NCI-H2081 (cell line): ENCODE measurements around the gene AK8.

ENCODE experiments used
- DNase-seq, 2 experiments: peaks; one replicate each; lab custom pipeline; 2025; lab: John Stamatoyannopoulos, UW

The AK8 gene, protein sequence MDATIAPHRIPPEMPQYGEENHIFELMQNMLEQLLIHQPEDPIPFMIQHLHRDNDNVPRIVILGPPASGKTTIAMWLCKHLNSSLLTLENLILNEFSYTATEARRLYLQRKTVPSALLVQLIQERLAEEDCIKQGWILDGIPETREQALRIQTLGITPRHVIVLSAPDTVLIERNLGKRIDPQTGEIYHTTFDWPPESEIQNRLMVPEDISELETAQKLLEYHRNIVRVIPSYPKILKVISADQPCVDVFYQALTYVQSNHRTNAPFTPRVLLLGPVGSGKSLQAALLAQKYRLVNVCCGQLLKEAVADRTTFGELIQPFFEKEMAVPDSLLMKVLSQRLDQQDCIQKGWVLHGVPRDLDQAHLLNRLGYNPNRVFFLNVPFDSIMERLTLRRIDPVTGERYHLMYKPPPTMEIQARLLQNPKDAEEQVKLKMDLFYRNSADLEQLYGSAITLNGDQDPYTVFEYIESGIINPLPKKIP

DNA sequence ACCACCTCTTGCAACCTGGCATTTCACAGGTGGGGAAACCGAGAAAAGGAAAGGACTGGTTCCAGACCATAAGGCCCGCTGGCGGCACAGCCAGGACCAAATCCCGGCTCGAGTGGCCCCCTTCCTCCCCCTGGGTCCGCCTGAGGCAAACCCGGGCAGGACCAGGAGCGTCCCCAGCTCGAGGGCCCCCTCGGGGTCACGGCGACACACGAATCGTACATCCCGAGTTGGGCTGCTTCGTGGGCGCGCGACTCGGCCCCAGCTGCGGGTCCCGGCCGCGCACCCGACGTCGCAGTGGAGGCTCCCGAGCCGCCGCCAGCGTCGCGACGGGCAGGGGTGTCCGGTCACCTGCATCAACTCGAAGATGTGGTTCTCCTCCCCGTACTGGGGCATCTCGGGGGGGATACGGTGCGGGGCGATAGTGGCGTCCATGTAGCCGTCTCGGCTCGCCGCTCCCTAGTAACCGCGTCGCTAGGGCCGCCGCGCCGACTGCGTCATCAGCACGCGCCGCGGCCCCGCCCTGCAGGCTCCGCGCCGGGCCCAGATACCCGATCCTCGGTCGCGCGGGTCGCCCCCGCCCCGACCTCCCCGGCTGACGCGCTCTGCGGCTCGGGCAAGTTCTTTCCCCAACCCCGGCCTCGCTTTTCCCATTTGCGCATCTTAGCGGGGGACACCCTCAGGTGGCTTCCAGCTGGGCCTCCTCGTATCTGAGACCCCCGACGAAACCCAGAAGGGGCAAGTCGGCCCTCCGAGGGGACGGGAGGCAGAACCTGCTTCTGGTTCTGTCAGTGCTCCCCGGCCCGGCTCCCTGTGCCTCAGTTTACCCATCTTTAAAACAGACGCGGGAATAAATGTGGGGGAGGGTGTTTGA lies at the start of gene AK8:
Gene AK8, minus strand, starts transcription at position 461 of the 871 bp plus-strand sequence. Its CDS starts 29 bp downstream, at position 432.
- peak; percentile 42 to 74 for DNase-seq

DNA sequence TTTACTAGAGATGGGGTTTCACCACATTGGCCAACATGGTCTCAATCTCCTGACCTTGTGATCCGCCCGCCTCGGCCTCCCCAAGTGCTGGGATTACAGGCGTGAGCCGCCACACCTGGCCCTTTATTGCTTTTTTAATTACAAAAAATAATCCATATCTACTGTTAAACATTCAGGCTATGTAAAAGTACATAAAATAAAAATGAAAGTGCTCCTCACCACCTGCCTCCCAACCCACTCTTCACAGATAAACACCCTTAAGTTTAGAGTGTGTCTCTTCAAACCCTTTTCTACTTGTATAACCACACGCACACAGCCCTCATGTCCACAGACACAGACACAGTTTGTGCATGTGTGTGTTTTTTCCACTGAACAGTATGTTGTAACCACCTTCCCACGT lies 49.6 kb upstream of the AK8 start:
- no peak for DNase-seq

DNA sequence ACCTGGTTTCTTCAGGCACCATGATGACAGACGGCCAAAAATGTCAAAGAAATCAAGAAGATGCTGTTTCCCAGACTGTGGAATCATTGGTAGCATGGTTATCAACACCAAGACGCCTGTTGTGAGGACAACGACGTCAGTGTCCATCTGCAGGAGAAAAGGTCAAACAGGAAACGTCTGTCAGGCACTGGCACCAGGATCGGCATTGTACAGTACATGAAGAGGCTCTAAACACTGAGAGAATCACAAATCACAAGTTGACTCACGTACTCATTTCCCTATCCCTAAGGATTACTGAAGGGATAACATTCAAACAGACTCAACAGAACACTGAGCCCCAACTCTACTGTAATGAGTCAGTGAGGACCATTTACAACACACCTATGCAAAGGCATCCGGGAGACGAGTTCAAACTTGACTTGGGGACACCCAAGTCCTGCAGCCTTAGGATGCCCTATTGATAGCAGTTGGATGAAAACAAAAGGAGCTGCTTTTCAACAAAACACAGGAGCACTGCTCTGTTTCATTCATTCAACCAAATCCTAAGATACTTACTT lies 45.3 kb upstream of the AK8 start:
- DNase-seq, result no peak

DNA sequence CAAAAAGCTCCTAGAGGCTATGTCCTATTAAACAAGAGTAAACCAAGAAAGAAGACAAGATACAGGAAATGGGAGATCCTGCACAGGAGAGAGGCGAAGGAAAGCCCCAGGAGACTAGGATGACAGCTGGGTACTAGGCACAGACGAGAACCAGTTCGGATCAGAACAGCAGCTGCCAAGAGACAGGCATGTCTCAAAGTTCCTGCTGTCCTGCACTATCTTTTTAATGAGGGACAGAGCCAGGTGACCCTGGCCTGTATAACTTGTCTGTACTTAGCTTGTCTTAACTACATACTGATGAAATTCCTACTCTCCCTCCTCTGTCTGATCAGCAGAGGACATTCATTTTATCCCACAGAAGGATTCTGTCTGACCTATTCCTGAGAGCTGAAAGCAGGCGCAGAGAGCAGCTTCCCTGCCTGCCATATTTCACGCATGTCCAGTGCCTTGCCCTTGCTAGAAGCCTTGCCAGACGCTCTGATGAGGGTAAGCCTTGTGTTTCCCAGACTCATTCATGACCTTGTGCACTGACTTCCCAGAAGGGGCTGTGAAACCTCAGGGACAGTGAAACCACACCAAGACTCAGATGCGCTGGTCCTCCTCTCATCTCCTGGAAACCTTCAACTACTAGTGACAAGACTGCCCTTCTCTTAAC lies 41.7 kb upstream of the AK8 start:
- no peak for DNase-seq

DNA sequence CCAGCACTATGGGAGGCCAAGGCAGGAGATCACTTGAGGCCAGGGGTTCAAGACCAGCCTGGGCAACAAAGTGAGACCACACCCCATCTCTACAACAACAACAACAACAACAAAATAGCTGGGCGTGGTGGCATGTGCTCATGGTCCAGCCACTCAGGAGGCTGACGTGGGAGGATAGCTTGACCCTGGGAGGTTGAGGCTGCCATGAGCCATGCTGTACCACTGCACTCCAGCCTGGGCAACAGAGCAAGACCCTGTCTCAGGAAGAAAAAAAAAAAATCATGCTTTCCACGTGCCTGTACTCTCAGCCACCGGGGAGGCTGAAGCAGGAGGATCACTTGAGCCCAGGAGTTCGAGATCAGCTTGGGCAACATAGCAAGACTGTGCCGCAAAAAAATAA lies 36.8 kb upstream of the AK8 start:
- DNase-seq, result no peak

DNA sequence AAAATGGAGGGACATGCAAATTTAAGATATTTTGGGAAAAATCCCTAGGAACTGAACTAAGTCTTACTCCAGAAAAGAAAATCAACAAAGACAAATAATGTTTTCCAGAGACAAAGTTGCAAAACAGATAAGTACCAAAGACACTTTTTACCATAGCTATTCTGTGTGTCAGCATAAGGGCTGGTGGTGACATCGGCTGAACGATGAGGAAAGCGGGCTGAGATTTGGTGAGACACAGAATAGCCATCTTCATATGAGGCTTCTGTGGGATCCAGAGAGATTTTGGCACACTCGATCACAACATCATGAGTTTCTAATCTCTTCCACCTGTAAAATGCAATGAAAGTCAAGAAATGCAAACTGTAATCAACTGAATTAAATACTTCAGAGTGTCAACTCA lies 34.0 kb upstream of the AK8 start:
- no peak for DNase-seq

DNA sequence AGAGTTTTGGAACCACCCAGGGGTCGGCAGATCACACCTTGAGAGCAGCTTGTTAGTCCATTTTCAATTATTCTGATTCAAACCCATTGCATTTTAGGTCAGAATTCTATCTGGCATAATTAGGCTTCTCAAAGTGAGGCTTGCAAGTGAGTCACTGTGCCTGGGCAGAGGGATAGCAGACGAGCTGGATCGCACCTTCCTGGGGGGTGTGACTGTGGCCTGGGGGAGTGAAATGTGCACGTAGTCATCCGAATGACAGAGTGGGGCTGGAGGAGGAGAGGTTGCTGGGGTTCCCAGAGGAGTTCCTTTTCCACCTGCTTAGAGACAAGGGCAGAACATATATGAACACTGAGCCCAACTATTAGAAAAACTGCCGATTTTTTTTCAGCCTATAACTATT lies 32.3 kb upstream of the AK8 start:
- DNase-seq, result no peak

DNA sequence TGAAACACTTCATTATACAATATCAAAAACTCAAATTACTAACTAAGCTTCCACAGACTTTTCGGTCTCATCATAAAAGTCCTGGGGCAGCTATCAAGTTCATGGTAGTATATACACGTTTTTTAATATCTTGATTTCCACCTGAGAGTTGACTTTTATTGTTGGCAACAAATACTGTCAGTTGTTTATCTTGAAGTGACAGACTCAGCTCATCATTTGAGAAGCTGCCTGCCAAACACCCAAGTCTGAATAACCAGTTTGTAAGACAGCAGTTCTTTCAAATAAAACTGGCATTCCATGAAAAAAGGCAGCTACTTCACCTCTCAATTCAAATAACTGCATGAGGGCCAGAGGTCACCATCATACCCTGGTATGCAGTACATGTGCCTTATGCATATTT lies 31.2 kb upstream of the AK8 start:
- no peak for DNase-seq

DNA sequence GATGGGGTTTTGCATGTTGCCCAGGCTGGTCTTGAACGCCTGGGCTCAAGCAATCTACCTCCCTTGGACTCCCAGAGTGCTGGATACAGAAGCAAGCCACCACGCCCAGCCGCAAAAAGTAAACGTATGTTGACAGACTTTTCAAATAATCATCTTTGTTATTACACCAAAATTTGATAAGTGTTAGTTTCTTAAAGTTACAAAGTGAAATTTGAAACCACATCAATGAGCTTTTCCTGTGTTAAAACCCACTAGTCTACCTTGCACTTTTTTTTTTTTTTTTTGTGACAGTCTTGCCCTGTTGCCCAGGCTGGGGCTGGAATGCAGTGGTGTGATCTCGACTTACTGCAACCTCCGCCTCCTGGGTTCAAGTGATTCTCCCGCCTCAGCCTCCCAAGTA lies 30.6 kb upstream of the AK8 start:
- no peak for DNase-seq

DNA sequence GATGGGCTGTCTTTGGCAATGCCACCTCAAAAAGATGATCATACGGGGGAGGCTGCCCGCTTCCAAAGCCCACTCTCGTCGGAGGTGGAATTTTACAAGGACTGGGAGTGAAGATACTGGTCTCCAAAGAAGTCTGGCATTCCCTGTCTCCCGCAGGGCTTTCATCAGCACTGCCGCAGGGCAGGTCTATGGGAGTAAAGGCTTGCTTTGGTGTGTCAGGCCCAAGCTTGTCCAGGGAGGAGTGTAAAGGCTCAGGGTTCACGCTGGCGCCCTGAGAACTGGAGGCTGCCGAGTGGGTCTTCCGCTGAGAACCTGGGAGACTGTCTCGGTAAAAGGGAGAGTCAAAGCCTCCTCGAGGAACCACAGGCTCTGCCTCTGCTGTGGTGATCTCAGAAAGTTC lies 27.6 kb upstream of the AK8 start:
- DNase-seq, result no peak

DNA sequence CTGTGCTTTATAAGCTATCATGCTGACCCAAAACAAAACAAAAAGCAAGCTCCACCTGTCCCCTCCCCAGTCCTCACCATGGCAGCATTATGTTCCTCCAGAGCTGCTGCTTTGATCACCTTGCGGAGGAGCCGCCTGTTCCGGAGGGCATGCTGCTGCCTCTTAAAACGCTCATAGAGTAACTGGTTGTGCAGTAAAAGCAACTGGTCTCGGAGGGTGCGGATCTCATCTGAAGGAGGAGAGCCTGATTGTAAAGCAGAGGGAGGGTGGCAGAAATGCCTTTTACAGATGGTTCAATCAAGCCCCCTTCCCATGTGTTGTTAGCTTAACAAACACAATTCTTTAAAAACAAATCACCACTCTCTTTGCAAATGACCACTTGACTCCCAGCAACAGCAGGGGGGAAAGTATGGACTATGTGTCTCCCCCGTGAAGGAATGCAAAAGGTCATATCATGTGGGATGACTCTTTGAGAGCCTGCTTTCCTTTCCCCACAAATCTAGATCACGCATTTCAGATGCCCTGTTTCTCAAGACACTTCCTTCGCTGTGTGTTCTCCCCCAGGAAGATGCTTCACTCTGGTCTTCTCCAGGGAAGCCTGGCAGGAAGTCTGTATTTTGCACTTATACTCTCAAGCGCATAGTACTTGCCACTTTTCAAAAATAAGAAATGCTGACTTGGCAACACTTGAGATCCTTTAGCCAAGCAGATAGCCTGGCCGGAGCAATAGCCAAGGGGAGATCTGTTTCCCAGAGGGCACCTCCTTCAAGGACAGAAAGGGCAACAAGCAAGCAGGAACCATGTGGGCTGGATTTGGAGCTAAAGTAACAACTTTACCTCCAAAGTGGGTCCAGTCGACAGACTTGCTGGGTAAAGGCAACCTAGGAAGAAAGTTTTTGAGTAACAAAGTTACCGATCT lies 25.7 kb upstream of the AK8 start:
- no peak for DNase-seq

DNA sequence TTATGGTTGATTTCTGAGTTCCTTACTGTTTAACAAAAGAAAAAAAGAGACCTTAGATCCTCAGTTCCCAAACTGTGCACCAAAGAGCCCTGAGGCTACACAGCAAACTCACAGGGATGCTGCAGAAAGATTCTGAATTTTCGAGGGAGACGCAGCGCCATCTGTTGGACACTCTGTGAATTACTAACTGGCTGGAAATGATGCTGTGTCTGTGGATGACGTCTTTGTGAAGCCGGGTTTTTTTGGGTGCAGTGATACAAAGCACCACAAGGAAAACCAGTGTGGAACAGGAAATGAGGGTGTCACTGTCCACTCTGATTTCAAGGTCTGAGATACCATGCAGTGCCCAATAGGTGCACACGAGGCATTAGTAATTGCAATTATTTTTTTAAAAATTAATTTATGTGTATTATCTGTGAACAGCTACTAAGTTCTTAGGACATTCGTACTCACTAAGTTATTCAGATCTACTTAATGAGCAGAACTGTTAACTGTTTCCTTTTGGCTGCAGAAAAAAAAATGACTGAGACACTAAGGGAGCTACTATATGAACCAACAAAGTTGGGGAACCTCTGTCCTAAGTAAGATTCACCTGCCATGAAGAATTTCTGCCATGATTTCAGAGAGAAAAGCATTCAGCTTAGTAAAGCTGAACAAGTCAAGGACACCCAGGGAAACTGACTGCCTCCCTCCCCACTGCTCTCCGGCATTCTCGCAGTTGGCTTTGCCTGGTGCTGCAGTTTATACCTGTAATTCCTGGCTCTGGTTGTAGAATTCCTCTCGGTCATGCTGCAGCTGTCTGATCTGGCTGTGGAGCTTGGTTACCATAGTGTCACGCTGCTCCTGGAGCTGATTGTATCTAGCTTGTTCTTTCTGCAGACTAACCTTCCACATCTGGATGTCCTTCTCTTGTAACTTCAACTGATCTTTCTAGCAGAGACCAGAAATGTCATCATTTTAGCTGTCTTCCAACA lies 24.1 kb upstream of the AK8 start:
- peak; percentile 67 to 69 for DNase-seq

DNA sequence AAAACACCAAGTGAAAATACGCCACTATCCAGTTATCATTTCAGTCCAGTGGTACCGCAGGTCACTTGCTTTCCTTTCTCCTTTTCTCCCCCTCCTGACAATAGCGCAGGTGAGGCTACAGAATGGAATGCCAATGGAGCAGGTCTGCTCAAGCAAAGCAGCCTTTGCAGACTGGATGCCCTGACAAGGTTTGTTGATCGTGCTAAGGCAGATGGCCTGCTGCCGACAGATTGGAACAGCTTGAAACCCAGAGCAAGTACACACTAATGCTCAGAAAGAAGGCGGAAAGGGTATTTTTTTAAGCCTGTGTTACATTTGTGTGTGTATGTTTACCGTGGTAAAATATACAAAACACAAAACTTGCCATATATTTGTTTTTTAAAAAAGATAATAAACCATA lies 20.0 kb upstream of the AK8 start:
- DNase-seq, result no peak

DNA sequence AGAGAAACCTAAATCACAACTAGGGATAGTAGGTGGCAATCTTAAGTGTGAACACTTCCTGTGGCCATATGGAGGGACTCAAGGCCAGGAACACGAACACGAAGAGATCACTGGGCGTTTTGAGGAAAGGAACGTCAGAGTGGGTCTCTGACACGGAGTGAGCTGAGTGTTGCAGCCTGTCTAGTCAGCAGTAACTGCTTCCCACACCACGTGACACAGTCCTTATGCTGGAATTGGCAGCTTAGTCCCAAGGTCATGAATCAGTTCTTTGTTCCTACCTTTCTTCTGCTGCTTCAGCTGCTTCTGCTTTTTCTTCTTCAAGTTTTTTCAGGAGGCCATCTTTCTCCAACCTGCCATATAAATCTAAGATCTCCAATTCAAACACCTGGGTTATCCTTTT lies 18.8 kb upstream of the AK8 start:
- DNase-seq, result no peak

DNA sequence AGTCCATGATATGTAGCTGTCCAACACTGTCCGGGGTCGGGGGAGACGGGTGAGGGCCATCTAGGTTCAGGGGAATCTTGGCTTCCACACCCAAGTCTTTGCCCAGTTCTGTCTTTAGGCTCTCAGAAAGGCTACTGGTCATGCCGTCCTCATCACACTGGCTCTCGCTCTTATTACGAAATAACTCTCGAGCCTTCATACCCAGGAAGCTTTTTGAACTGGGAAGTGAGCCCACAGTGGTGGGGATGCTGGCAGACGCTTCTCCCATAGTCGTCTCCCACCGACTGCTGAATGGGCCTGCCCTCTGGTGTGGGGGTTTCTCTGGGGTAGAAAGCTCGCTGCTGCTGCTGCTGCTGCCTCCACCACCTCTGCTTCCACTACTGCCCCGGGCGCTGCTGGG lies 18.2 kb upstream of the AK8 start:
- DNase-seq, result no peak

DNA sequence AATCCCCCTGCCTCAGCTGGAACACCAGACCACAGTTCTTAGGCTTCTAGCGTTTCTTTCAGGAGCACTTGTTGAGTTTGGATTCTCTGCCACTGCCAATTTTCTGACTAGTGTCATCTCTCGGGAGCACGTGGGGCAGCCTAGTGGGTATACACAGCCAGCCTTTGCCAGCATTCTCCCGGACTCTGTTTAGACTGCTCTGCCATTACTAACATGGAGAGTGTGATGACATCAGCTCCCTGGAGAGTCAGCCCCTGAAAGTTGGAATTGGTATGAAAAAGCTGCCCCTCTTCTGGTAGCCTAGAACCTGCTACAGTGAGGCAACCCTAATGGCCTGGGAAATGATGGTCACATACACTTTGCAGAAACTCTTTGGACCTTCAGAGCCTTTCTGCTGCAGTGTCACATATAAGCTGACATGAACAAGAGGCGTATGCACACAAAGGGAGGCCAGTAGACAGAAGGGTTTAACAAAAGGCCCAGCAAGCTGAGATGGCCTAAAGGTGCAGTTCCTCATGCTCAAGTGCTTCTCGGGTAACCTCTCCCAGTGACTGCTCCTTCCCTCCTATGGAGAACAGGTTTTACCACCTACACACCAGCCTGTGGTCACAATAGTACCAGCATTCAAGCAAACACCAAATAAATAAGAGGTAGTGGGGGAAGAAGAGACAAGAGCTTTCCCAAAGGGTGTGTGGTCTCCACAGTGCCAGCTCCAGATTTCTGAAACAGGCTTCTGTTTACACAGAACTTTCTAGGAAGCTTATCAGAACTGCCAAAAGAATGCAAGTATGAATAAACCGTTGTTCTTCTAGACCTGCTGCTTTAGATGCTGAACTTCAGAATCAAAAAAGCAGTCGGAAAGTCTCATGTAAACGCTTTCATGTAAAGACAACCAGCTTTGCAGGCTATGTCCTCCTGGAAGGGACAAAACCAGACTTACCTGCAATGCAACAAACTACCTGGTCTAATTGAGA lies 17.1 kb upstream of the AK8 start:
- no peak for DNase-seq

DNA sequence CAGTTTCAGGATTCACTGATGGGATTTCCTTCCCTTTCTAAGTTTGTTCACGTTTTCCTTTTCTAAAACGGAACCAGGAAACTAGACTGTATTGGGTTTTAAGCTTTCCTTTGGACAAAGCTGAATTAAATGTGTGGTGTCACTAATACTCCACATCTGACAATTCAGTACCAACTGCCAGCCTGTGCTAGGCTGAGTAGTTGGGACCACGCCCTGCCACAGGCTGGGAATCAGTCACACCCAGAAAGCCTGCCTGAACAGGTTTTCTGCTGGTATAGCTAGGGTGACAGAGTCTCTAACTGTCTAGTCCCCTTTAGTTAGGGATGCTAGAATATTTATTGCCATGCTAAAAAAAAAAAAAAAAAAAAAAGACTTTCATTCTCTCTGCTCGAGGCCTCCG lies 16.3 kb upstream of the AK8 start:
- DNase-seq, result no peak

DNA sequence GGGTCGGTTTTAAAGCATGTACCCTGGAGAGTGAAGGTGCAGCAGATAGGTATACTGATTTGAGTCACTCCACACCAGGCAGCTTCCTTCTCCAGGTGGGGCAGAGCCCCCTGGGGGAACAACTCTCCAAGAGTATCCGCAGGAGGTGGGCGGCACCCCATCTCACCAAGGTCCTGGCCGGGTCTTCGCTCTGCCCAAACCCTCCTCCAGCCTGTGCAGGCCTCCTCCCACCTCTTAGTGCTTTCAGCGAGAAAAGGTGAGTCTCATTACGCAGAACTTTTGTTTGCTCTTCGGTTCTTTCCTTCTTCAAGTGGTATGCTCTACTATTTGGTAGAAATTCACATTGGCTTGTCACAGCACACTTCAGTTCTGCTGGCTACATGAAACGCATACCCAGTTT lies 14.3 kb upstream of the AK8 start:
- DNase-seq, result no peak

DNA sequence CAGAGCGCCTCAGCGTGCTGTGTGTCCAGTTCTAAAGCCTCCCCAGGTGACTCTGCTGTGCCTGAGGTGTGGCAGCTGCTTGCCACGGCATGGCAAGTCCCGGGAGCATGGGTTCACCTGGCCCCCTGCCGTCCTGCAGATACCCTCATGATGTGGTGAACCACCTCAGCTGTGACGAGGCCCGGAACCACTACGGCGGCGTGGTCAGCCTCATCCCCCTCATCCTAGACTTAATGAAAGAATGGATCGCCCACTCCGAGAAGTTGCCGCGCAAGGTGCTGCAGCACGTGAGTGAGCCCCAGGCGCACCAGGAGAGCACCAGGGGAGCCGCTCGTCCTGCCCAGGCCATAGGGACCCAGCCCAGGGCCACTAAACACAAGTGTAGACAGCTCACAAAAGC lies 10.1 kb upstream of the AK8 start:
- DNase-seq, result no peak
